ENCODE results near the gene FGGY.

The FGGY gene

GRCh38 chr1:59674595-59674994, 377.7 kb downstream of the FGGY start:
- DNase-seq (ENCODE audit: low read depth): peak; percentile 89
- TF ChIP-seq CTCF (IDR thresholded peaks at IDR 0.05; ENCODE audit: low read depth, low read length): no peak
- peak; percentile 73 for TF ChIP-seq MYC (IDR thresholded peaks at IDR 0.05; ENCODE audit: low read depth, low read length)
- peak; percentile 72 for TF ChIP-seq MAX (IDR thresholded peaks at IDR 0.05; ENCODE audit: low read depth, low read length)
- no peak for TF ChIP-seq POLR2A (IDR thresholded peaks at IDR 0.05; ENCODE audit: extremely low read depth, insufficient read length)
- no peak overlapping the region for H3K4me3 ChIP-seq (ENCODE audit: low read depth, low read length)

GRCh38 chr1:59675936-59676335, 379.0 kb downstream of the FGGY start:
- no peak for TF ChIP-seq CTCF (IDR thresholded peaks at IDR 0.05; ENCODE audit: low read depth, low read length)
- no peak overlapping the region for H3K4me3 ChIP-seq (ENCODE audit: low read depth, low read length)
- DNase-seq (ENCODE audit: low read depth): no peak

- no peak for TF ChIP-seq POLR2A (IDR thresholded peaks at IDR 0.05; ENCODE audit: extremely low read depth, insufficient read length)
- no peak for TF ChIP-seq MAX (IDR thresholded peaks at IDR 0.05; ENCODE audit: low read depth, low read length)
- no peak for TF ChIP-seq MYC (IDR thresholded peaks at IDR 0.05; ENCODE audit: low read depth, low read length)
- no peak for TF ChIP-seq CTCF (IDR thresholded peaks at IDR 0.05; ENCODE audit: low read depth, low read length)
- no peak for DNase-seq (ENCODE audit: low read depth)
- H3K4me3 ChIP-seq (ENCODE audit: low read depth, low read length): no peak overlapping the region
Observed at GRCh38 chr1:59678040-59678439, 381.1 kb downstream of the FGGY start.

GRCh38 chr1:59678493-59679228, 381.8 kb downstream of the FGGY start:
- DNase-seq (ENCODE audit: low read depth): peak; percentile 75
- no peak for TF ChIP-seq POLR2A (IDR thresholded peaks at IDR 0.05; ENCODE audit: extremely low read depth, insufficient read length)
- TF ChIP-seq MYC (IDR thresholded peaks at IDR 0.05; ENCODE audit: low read depth, low read length): no peak
- no peak for TF ChIP-seq CTCF (IDR thresholded peaks at IDR 0.05; ENCODE audit: low read depth, low read length)
- no peak for TF ChIP-seq MAX (IDR thresholded peaks at IDR 0.05; ENCODE audit: low read depth, low read length)
- H3K4me3 ChIP-seq (ENCODE audit: low read depth, low read length): no peak overlapping the region

- DNase-seq (ENCODE audit: low read depth): no peak
- no peak overlapping the region for H3K4me3 ChIP-seq (ENCODE audit: low read depth, low read length)
- TF ChIP-seq POLR2A (IDR thresholded peaks at IDR 0.05; ENCODE audit: extremely low read depth, insufficient read length) (no peak), CTCF (IDR thresholded peaks at IDR 0.05; ENCODE audit: low read depth, low read length) (no peak), MAX (IDR thresholded peaks at IDR 0.05; ENCODE audit: low read depth, low read length) (no peak)
Observed at GRCh38 chr1:59680044-59680443, 383.1 kb downstream of the FGGY start.
